K562 (cell line): Measurements from ENCODE around the gene BCL7B. TPM values are rescaled to one million over a fixed set of nuclear protein-coding genes. Genes with fewer than 3 reads are reported as not detected.
A peak's percentile ranks its signal among the peaks of the same experiment; 100 is the strongest.

Source experiments
- BCL6 ChIP-seq: fragments of 250-450 bp; sonication (Bioruptor Pico); IDR thresholded peaks from 2 replicates; pipeline ENCODE4 v1.4.0; 2020
- JUNB ChIP-seq: fragments of 450-650 bp; formaldehyde crosslinking; conservative IDR thresholded peaks from 2 replicates; pipeline ENCODE4 v1.4.0; 2020; ENCODE audit warnings: mild to moderate bottlenecking
- MCM5 ChIP-seq: fragments of 450-650 bp; IDR thresholded peaks from 2 replicates; pipeline ENCODE4 v1.6.1; 2016; ENCODE audit warnings: low read depth
- MIER1 ChIP-seq: fragments of 450-650 bp; IDR thresholded peaks from 2 replicates; pipeline ENCODE4 v1.6.1; 2016; ENCODE audit warnings: antibody characterized with exemption, mild to moderate bottlenecking, low read depth
- NR1H2 ChIP-seq: sonication (generic); formaldehyde crosslinking; IDR thresholded peaks from 2 replicates; pipeline ENCODE4 v1.4.0; 2020; ENCODE audit warnings: mild to moderate bottlenecking, missing genetic modification reagents
- OTX1 ChIP-seq: fragments of 450-650 bp; formaldehyde crosslinking; IDR thresholded peaks from 2 replicates; pipeline ENCODE4 v1.4.0; 2022; ENCODE audit warnings: mild to moderate bottlenecking
- PHF20 ChIP-seq: fragments of 450-650 bp; IDR thresholded peaks from 2 replicates; pipeline ENCODE4 v1.6.1; 2018; ENCODE audit not compliant: partially characterized antibody
- PHF8 ChIP-seq: fragments of 200-600 bp; sonication (generic); IDR thresholded peaks from 2 replicates; pipeline ENCODE4 v1.6.1; 2012; ENCODE audit warnings: mixed run types, mild to moderate bottlenecking, inconsistent platforms, low read length, moderate library complexity, borderline replicate concordance
- PML ChIP-seq: IDR thresholded peaks from 2 replicates; pipeline ENCODE4 v1.6.1; 2012; ENCODE audit warnings: low read length, inconsistent platforms
- PRPF4 ChIP-seq: fragments of 200-400 bp; formaldehyde crosslinking; IDR thresholded peaks from one replicate; pipeline ENCODE4 v1.6.1; 2017; ENCODE audit warnings: low read length, low read depth, mild to moderate bottlenecking; ENCODE audit not compliant: insufficient read depth, poor library complexity, severe bottlenecking
- RNF2 ChIP-seq: sonication (generic); IDR thresholded peaks from 2 replicates; pipeline ENCODE4 v1.6.1; 2016
- SAFB2 ChIP-seq: fragments of 200-400 bp; formaldehyde crosslinking; IDR thresholded peaks from 2 replicates; pipeline ENCODE4 v1.6.1; 2018; ENCODE audit warnings: borderline replicate concordance, low read length, low read depth, moderate library complexity; ENCODE audit not compliant: severe bottlenecking
- SETDB1 ChIP-seq: IDR thresholded peaks from one replicate; pipeline ENCODE4 v1.6.1; 2012; ENCODE audit warnings: low read length, control low read depth, inconsistent platforms
- SMARCA4 ChIP-seq: fragments of 450-650 bp; IDR thresholded peaks from 2 replicates; pipeline ENCODE4 v1.6.1; 2016
- SP1 ChIP-seq: sonication (generic); formaldehyde crosslinking; IDR thresholded peaks from 2 replicates; pipeline ENCODE4 v1.8.1; 2022; ENCODE audit warnings: mild to moderate bottlenecking, missing genetic modification reagents
- TARDBP ChIP-seq: fragments of 450-650 bp; IDR thresholded peaks from 2 replicates; pipeline ENCODE4 v1.6.1; 2016
- TBP ChIP-seq: optimal IDR thresholded peaks from 2 replicates; pipeline ENCODE3; 2011; ENCODE audit warnings: low read depth, low read length, improper control_type of control experiment
- TRIM24 ChIP-seq, 2 experiments: fragments of 450-650 bp; IDR thresholded peaks; 2 replicates each; pipeline ENCODE4 v1.6.1; 2016
- ZC3H4 ChIP-seq: sonication (generic); formaldehyde crosslinking; IDR thresholded peaks from 2 replicates; pipeline ENCODE4 v1.9.0; 2021; ENCODE audit warnings: missing genetic modification reagents, borderline replicate concordance
- ZNF696 ChIP-seq: fragments of 250-450 bp; sonication (Bioruptor Pico); conservative IDR thresholded peaks from 2 replicates; pipeline ENCODE4 v1.4.0; 2020; ENCODE audit warnings: mild to moderate bottlenecking, moderate library complexity
- ZZZ3 ChIP-seq: fragments of 450-650 bp; IDR thresholded peaks from 2 replicates; pipeline ENCODE4 v1.6.1; 2016; ENCODE audit warnings: antibody characterized with exemption, mild to moderate bottlenecking, moderate library complexity
- polyA plus RNA-seq, 8 experiments: library from polyadenylated mRNA; depleted of rRNA in 4 of 8; stranded (reverse) in 5 of 8; unstranded in 3 of 8; fragments of >200 nt; fragmentation: Nextera tagmentation in 2 of 8; fragmentation: Illumina TruSeq in 1 of 8; extraction: Ambion mirVana in 2 of 8; extraction: Trizol in 1 of 8; gene quantifications; 2 replicates each; pipeline versions ENCODE4 v1.2.1 to v1.2.3, GENCODE V29; 2011 to 2014; ENCODE audit warnings: inconsistent platforms in 1 of 8, missing spikeins in 1 of 8
- total RNA-seq, 7 experiments: library from RNA; depleted of rRNA in 6 of 7; stranded (reverse); fragments of >200 nt in 6 of 7; fragmentation: Illumina TruSeq in 2 of 7; extraction: Trizol in 2 of 7; gene quantifications; 2 replicates each; pipeline versions ENCODE4 v1.2.1 to v1.2.3, GENCODE V29; 2011 to 2021; ENCODE audit warnings: low replicate concordance in 1 of 7
- TF ChIP-seq, protein P1 (sequence below), 3 experiments: fragments of 200-800 bp in 1 of 3; sonication (Bioruptor generic) in 1 of 3; sonication (generic) in 1 of 3; formaldehyde crosslinking in 1 of 3; IDR thresholded peaks; 2 replicates each; pipeline versions ENCODE4 v1.6.1 to v1.8.0; 2016 to 2022; ENCODE audit warnings: mild to moderate bottlenecking in 2 of 3, missing compliant biosample characterization in 2 of 3, missing genetic modification characterization in 2 of 3, missing genetic modification reagents in 1 of 3
- TF ChIP-seq, protein P2 (sequence below): fragments of 250-450 bp; sonication (Bioruptor Pico); IDR thresholded peaks from 2 replicates; pipeline ENCODE4 v1.8.0; 2021; ENCODE audit warnings: borderline replicate concordance, mild to moderate bottlenecking, moderate library complexity; ENCODE audit not compliant: poor library complexity, severe bottlenecking
- TF ChIP-seq, protein P3 (sequence below): IDR thresholded peaks from 2 replicates; pipeline ENCODE4 v1.6.1; 2014; ENCODE audit warnings: antibody characterized with exemption
- TF ChIP-seq, protein P4 (sequence below): fragments of 450-650 bp; IDR thresholded peaks from 2 replicates; pipeline ENCODE4 v1.6.1; 2018; ENCODE audit warnings: mild to moderate bottlenecking, low read depth; ENCODE audit not compliant: partially characterized antibody

Gene BCL7B
- total and polyA plus RNA-seq, 9 of the 15 experiments (the other 6 are each of a cell fraction or from before 2014, with no cell fraction given): 10.0 to 73.2 (median 32.9) TPM

DNA sequence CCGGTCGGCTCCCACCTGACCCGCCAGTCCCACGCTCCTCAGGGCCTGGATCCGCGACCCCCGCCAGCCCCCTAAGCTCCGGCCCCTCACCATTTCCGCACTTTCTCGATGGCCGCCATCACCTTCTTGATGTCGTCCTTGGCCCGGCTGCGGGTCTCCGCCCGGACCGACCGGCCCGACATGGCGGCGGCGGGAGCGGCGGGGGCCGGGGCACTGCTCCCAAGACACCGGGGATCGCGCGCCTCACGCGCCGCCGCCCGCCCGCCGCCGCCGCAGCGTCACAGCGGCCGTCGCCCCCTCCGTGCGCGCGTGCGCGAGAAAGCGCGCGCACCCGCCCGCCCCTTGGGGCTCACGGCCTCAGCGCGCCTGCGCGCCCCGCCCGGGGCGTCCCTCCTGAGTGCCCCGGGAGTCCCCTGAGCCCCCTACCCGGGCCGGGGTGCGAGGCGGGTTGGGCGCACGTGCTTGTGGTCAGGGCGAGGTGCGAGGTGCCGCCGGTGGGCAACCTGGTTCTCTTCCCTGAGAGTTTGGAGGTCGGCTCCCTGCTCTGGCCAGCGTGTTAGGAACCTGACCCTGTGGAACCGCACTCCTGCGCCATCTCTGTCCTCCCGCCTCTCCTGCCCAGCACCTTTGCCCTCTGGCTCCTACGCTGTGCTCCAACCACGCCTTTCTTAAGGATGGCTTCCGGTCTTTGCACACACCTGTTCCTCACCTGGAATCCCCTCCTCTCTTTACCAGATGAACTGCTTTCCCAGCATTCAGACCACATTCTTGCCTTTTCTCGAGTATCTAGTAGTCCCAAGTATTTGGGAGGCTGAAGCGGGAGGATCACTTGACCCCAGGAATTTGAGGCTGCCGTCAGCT lies at the start of gene BCL7B (continued):
- TF ChIP-seq, protein P1, sequence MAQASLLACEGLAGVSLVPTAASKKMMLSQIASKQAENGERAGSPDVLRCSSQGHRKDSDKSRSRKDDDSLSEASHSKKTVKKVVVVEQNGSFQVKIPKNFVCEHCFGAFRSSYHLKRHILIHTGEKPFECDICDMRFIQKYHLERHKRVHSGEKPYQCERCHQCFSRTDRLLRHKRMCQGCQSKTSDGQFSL (CRISPR knock-in tag; IDR thresholded peaks at IDR 0.05): no peak
- TF ChIP-seq, protein P1 (tag; IDR thresholded peaks at IDR 0.05): peak in 1 of 2 experiments; percentile 43; a peak in 1 of 4 replicates
- TF ChIP-seq SETDB1 (no peak), RNF2 (peak; percentile 45; the same call in 1 of the 2 replicates), ZZZ3 (no peak), PHF20 (peak; percentile 71), ZC3H4 (CRISPR knock-in tag) (no peak), TBP (no peak), JUNB (CRISPR knock-in tag) (peak; percentile 47), SAFB2 (no peak), TRIM24 (IDR thresholded peaks at IDR 0.05) (peak in 1 of 2 experiments; percentile 45; a peak in 2 of 4 replicates), ZNF696 (no peak), PRPF4 (peak; percentile 71), OTX1 (CRISPR knock-in tag) (peak; percentile 94), BCL6 (no peak), MIER1 (peak; percentile 60; the same call in 1 of the 2 replicates), NR1H2 (CRISPR knock-in tag) (0 out of 2 replicates have a peak, but pooled peaks have one; percentile 18), SMARCA4 (no peak; the same call in 1 of the 2 replicates), PML (peak; percentile 45; the same call in 1 of the 2 replicates), TARDBP (no peak), SP1 (CRISPR knock-in tag) (0 out of 2 replicates have a peak, but pooled peaks have one; percentile 25), MCM5 (no peak), PHF8 (peak; percentile 93; the same call in 1 of the 2 replicates)
- TF ChIP-seq, protein P2, sequence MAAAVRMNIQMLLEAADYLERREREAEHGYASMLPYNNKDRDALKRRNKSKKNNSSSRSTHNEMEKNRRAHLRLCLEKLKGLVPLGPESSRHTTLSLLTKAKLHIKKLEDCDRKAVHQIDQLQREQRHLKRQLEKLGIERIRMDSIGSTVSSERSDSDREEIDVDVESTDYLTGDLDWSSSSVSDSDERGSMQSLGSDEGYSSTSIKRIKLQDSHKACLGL (CRISPR knock-in tag): no peak
- TF ChIP-seq, protein P3, sequence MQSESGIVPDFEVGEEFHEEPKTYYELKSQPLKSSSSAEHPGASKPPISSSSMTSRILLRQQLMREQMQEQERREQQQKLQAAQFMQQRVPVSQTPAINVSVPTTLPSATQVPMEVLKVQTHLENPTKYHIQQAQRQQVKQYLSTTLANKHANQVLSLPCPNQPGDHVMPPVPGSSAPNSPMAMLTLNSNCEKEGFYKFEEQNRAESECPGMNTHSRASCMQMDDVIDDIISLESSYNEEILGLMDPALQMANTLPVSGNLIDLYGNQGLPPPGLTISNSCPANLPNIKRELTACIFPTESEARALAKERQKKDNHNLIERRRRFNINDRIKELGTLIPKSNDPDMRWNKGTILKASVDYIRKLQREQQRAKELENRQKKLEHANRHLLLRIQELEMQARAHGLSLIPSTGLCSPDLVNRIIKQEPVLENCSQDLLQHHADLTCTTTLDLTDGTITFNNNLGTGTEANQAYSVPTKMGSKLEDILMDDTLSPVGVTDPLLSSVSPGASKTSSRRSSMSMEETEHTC: no peak
- TF ChIP-seq, protein P4, sequence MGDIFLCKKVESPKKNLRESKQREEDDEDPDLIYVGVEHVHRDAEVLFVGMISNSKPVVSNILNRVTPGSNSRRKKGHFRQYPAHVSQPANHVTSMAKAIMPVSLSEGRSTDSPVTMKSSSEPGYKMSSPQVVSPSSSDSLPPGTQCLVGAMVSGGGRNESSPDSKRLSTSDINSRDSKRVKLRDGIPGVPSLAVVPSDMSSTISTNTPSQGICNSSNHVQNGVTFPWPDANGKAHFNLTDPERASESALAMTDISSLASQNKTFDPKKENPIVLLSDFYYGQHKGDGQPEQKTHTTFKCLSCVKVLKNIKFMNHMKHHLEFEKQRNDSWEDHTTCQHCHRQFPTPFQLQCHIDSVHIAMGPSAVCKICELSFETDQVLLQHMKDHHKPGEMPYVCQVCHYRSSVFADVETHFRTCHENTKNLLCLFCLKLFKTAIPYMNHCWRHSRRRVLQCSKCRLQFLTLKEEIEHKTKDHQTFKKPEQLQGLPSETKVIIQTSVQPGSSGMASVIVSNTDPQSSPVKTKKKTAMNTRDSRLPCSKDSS: no peak
